Stomach (tissue), 9 donors: ENCODE measurements around the gene EMCN. TPM values are rescaled to one million over a fixed set of nuclear protein-coding genes. Genes with fewer than 3 reads are reported as not detected.

Experiments used
- DNase-seq, 2 donors: peaks; one replicate each; pipeline versions ENCODE4 v3.0.0 to v3.0.0-alpha.2; 2013 to 2019
- H3K27ac ChIP-seq, 5 donors: fragments of 200-600 bp in 4 of 5; sonication (generic) in 4 of 5; one replicate each; pipeline ENCODE4 v1.5.1; 2013 to 2019; ENCODE audit warnings: mild to moderate bottlenecking in 1 of 5, moderate library complexity in 1 of 5
- H3K27me3 ChIP-seq, 3 donors: fragments of 200-600 bp; sonication (generic); one replicate each; pipeline ENCODE4 v1.5.1; 2017 to 2019; ENCODE audit warnings: mixed run types in 1 of 3
- H3K36me3 ChIP-seq, 4 donors: fragments of 200-600 bp; sonication (generic); 1 replicate in 3 of 4; 2 replicates in 1 of 4; pipeline ENCODE4 v1.5.1; 2016 to 2019
- H3K4me1 ChIP-seq, 4 donors: fragments of 200-600 bp; sonication (generic); one replicate each; pipeline ENCODE4 v1.5.1; 2016 to 2019
- H3K4me3 ChIP-seq, 4 donors: fragments of 200-600 bp; sonication (generic) in 3 of 4; one replicate each; pipeline ENCODE4 v1.5.1; 2016 to 2019; ENCODE audit warnings: mild to moderate bottlenecking in 1 of 4
- H3K9me3 ChIP-seq, 4 donors: fragments of 200-600 bp; sonication (generic); one replicate each; pipeline ENCODE4 v1.5.1; 2016 to 2019
- EP300 ChIP-seq: sonication (generic); formaldehyde crosslinking; IDR thresholded peaks from one replicate; pipeline ENCODE4 v1.6.1; 2017; ENCODE audit warnings: antibody characterized with exemption
- POLR2A ChIP-seq, 4 donors: fragments of 450-650 bp; IDR thresholded peaks; one replicate each; pipeline ENCODE4 v1.6.1; 2016; ENCODE audit warnings: antibody characterized with exemption in 4 of 4, control low read depth in 2 of 4, mild to moderate bottlenecking in 1 of 4, moderate library complexity in 1 of 4
- POLR2AphosphoS5 ChIP-seq, 3 donors: sonication (generic); formaldehyde crosslinking; IDR thresholded peaks; one replicate each; pipeline ENCODE4 v1.6.1; 2016; ENCODE audit warnings: antibody characterized with exemption in 3 of 3
- WGBS, 5 donors: extraction: QIAGEN DNeasy Blood & Tissue Kit in 3 of 5; methylation state at CpG; one replicate each; pipeline versions ENCODE4 v1.1.5 to v1.1.7; 2013 to 2018; 5-methylcytosine and 5-hydroxymethylcytosine counted together
- intact Hi-C: fragments of 100-400 bp; cut with DNase I; formaldehyde crosslinking; loops from one replicate; pipeline ENCODE4 v1.15.1; 2023; ENCODE audit warnings: low total_unique reads
- polyA plus RNA-seq, 3 donors: library from polyadenylated mRNA; stranded (reverse); fragments of 200-250 nt; gene quantifications; one replicate each; pipeline ENCODE4 v1.2.3, GENCODE V29; 2013
- total RNA-seq, 5 donors: library from RNA; depleted of rRNA; stranded (reverse); fragments of >200 nt; gene quantifications; one replicate each; pipeline versions ENCODE4 v1.1.0 to v1.2.3, GENCODE V29; 2014 to 2016
- TF ChIP-seq, protein P1 (sequence below), 7 experiments: fragments of 450-650 bp in 4 of 7; fragments of 200-600 bp in 3 of 7; sonication (generic) in 3 of 7; IDR thresholded peaks; one replicate each; pipeline ENCODE4 v1.5.1; 2016 to 2019; ENCODE audit warnings: antibody characterized with exemption in 7 of 7, control low read depth in 2 of 7, mild to moderate bottlenecking in 1 of 7
- donor health status: healthy with polysubstance abuse.
- donor health status: Bipolar disorder and iron deficiency.
- donor health status: healthy.

EMCN gene
- total and polyA plus RNA-seq, 8 donors, result 0.29 to 16.2 (median 3.2) TPM; not detected in 2

- H3K9me3 ChIP-seq, result no peaks in the 10 kb centered on the region
- TF ChIP-seq POLR2A (IDR thresholded peaks at IDR 0.05) (no peak), EP300 (no peak), POLR2AphosphoS5 (IDR thresholded peaks at IDR 0.05) (no peak)
- TF ChIP-seq, protein P1, sequence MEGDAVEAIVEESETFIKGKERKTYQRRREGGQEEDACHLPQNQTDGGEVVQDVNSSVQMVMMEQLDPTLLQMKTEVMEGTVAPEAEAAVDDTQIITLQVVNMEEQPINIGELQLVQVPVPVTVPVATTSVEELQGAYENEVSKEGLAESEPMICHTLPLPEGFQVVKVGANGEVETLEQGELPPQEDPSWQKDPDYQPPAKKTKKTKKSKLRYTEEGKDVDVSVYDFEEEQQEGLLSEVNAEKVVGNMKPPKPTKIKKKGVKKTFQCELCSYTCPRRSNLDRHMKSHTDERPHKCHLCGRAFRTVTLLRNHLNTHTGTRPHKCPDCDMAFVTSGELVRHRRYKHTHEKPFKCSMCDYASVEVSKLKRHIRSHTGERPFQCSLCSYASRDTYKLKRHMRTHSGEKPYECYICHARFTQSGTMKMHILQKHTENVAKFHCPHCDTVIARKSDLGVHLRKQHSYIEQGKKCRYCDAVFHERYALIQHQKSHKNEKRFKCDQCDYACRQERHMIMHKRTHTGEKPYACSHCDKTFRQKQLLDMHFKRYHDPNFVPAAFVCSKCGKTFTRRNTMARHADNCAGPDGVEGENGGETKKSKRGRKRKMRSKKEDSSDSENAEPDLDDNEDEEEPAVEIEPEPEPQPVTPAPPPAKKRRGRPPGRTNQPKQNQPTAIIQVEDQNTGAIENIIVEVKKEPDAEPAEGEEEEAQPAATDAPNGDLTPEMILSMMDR (IDR thresholded peaks at IDR 0.05), result no peak
- no peak overlapping the region for H3K4me3 ChIP-seq
- intact Hi-C loops, result no loop called here
- H3K27ac ChIP-seq, result no peak overlapping the region
- H3K4me1 ChIP-seq, result no peaks in the 10 kb centered on the region
- DNase-seq, result no peak
- WGBS, 5 donors, result 74 to 91% (median 87%) methylated on average over 3 of the region's 3 CpGs
- no peaks in the 10 kb centered on the region for H3K27me3 ChIP-seq
- H3K36me3 ChIP-seq, result no peaks in the 10 kb centered on the region
These were observed 169.3 kb downstream of the EMCN start for GRCh38 chr4:100348473-100348872.

GRCh38 chr4:100347241-100347640 is 170.6 kb downstream of the EMCN start:
- Histone ChIP-seq H3K27me3 (no peaks in the 10 kb centered on the region), H3K27ac (no peak overlapping the region), H3K4me1 (no peaks in the 10 kb centered on the region), H3K4me3 (no peak overlapping the region), H3K9me3 (no peaks in the 10 kb centered on the region), H3K36me3 (no peaks in the 10 kb centered on the region)
- no peak for TF ChIP-seq POLR2A (IDR thresholded peaks at IDR 0.05)
- no peak for TF ChIP-seq EP300
- TF ChIP-seq, protein P1 (IDR thresholded peaks at IDR 0.05), result no peak
- no peak for TF ChIP-seq POLR2AphosphoS5 (IDR thresholded peaks at IDR 0.05)
- intact Hi-C loops, result no loop called here
- WGBS, 5 donors, result 78 to 100% (median 86%) methylated on average over 1 of the region's 1 CpG
- no peak for DNase-seq

- Histone ChIP-seq H3K4me1 (no peaks in the 10 kb centered on the region), H3K4me3 (no peak overlapping the region), H3K27ac (no peak overlapping the region), H3K36me3 (no peaks in the 10 kb centered on the region), H3K9me3 (no peaks in the 10 kb centered on the region), H3K27me3 (no peaks in the 10 kb centered on the region)
- TF ChIP-seq POLR2AphosphoS5 (IDR thresholded peaks at IDR 0.05) (no peak), EP300 (no peak), POLR2A (IDR thresholded peaks at IDR 0.05) (no peak)
- TF ChIP-seq, protein P1 (IDR thresholded peaks at IDR 0.05), result no peak
- intact Hi-C loops, result no loop called here
- DNase-seq, result no peak
These were observed 172.2 kb downstream of the EMCN start for GRCh38 chr4:100345585-100345984.
